Mesendoderm (in vitro differentiated cells): ENCODE data around the gene CLDN8.

ENCODE experiments used
- DNase-seq: peaks from one replicate; pipeline ENCODE4 v3.0.0; 2013
- H2AK5ac ChIP-seq: 2 replicates; pipeline ENCODE4 v1.6.1; 2013; ENCODE audit warnings: low read length, inconsistent platforms
- H2BK120ac ChIP-seq: 2 replicates; pipeline ENCODE4 v1.6.1; 2013; ENCODE audit warnings: low read depth, mild to moderate bottlenecking, low read length, moderate library complexity, mixed read lengths
- H2BK15ac ChIP-seq: replicated peaks from 2 replicates; pipeline ENCODE4 v1.6.1; 2013; ENCODE audit warnings: low read depth, mild to moderate bottlenecking, moderate library complexity
- H2BK5ac ChIP-seq: 2 replicates; pipeline ENCODE4 v1.6.1; 2013; ENCODE audit warnings: low read length, inconsistent platforms
- H3K18ac ChIP-seq: 2 replicates; pipeline ENCODE4 v1.6.1; 2013; ENCODE audit warnings: mild to moderate bottlenecking, low read length, mixed read lengths
- H3K23ac ChIP-seq: one replicate; pipeline ENCODE4 v1.6.1; 2013; ENCODE audit warnings: low read length
- H3K27ac ChIP-seq: 2 replicates; pipeline ENCODE4 v1.5.1; 2013; ENCODE audit warnings: low read depth, mild to moderate bottlenecking, inconsistent platforms, low read length, moderate library complexity
- H3K27me3 ChIP-seq: 2 replicates; pipeline ENCODE4 v1.6.1; 2013; ENCODE audit warnings: low read length, control low read depth, mild to moderate bottlenecking, inconsistent platforms; ENCODE audit not compliant: insufficient read depth, poor library complexity
- H3K36me3 ChIP-seq: 2 replicates; pipeline ENCODE4 v1.6.1; 2013; ENCODE audit warnings: low read length, inconsistent platforms; ENCODE audit not compliant: control insufficient read depth, insufficient read depth
- H3K4ac ChIP-seq: one replicate; pipeline ENCODE4 v1.6.1; 2013; ENCODE audit warnings: low read depth, mild to moderate bottlenecking, low read length, moderate library complexity
- H3K4me1 ChIP-seq: 2 replicates; pipeline ENCODE4 v1.6.1; 2013; ENCODE audit warnings: low read depth, low read length, inconsistent platforms; ENCODE audit not compliant: control insufficient read depth
- H3K4me2 ChIP-seq: 2 replicates; pipeline ENCODE4 v1.6.1; 2013; ENCODE audit warnings: low read length
- H3K4me3 ChIP-seq: 2 replicates; pipeline ENCODE4 v1.5.1; 2013; ENCODE audit warnings: mild to moderate bottlenecking, low read length
- H3K56ac ChIP-seq: one replicate; pipeline ENCODE4 v1.6.1; 2013; ENCODE audit warnings: low read length
- H3K79me1 ChIP-seq: 2 replicates; pipeline ENCODE4 v1.6.1; 2013; ENCODE audit warnings: low read length, inconsistent platforms
- H3K79me2 ChIP-seq: 2 replicates; pipeline ENCODE4 v1.6.1; 2013; ENCODE audit warnings: mild to moderate bottlenecking, low read length; ENCODE audit not compliant: control insufficient read depth, insufficient read depth
- H3K9ac ChIP-seq: 2 replicates; pipeline ENCODE4 v1.6.1; 2013; ENCODE audit warnings: low read length, inconsistent platforms
- H4K5ac ChIP-seq: one replicate; pipeline ENCODE4 v1.6.1; 2013; ENCODE audit warnings: low read length
- H4K8ac ChIP-seq: one replicate; pipeline ENCODE4 v1.6.1; 2013; ENCODE audit warnings: low read depth, mild to moderate bottlenecking, control low read depth, low read length, moderate library complexity
- WGBS: extraction: QIAGEN DNeasy Blood & Tissue Kit; methylation state at CpG from one replicate; pipeline ENCODE4 v1.1.7; 2013; ENCODE audit warnings: low lambda C conversion rate, missing lambda C conversion rate; ENCODE audit not compliant: insufficient coverage; ENCODE audit errors: extremely low coverage; 5-methylcytosine and 5-hydroxymethylcytosine counted together

CLDN8 gene

GRCh38 chr21:30223596-30223995 is 7.7 kb upstream of the CLDN8 start:
- Histone ChIP-seq H2BK15ac (no peak overlapping the region), H3K9ac (no peak overlapping the region), H3K79me2 (no peaks in the 10 kb centered on the region), H3K4me2 (no peak overlapping the region), H3K23ac (no peak overlapping the region), H3K36me3 (no peaks in the 10 kb centered on the region), H3K79me1 (no peaks in the 10 kb centered on the region), H3K27ac (no peak overlapping the region), H3K18ac (no peak overlapping the region), H3K27me3 (no peaks in the 10 kb centered on the region), H3K4ac (no peak overlapping the region), H2BK5ac (no peak overlapping the region), H4K8ac (no peak overlapping the region), H4K5ac (no peak overlapping the region), H3K56ac (no peak overlapping the region), H3K4me3 (no peak overlapping the region), H3K4me1 (no peaks in the 10 kb centered on the region), H2AK5ac (no peak overlapping the region), H2BK120ac (no peak overlapping the region)
- WGBS: no CpG with 5 or more reads among the region's 2 CpGs
- DNase-seq: no peak

DNA sequence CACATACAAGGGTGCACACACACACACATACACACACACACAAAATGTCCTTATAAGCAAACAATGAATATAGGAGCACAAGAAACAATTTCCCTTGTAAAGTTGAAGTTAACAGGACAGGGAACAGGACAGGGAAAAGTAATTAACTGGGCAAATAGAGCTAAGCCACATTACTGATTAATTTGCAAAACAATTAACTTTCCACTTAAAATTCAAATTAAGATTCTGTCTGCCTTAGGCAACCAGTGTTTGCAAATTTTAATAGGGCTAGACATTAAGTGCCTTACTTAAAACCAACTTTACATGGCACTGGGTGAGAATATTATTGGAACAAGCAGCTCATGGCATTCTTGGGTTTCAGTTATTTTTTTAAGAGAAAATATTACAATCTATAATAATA is 6.8 kb upstream of the CLDN8 start:
- no peak overlapping the region for H3K4me2 ChIP-seq
- H3K27me3 ChIP-seq: no peaks in the 10 kb centered on the region
- no peak overlapping the region for H3K9ac ChIP-seq
- H3K36me3 ChIP-seq: no peaks in the 10 kb centered on the region
- no peak overlapping the region for H2BK120ac ChIP-seq
- H3K23ac ChIP-seq: no peak overlapping the region
- H4K5ac ChIP-seq: no peak overlapping the region
- H2AK5ac ChIP-seq: no peak overlapping the region
- no peak overlapping the region for H3K18ac ChIP-seq
- H3K56ac ChIP-seq: no peak overlapping the region
- no peak overlapping the region for H2BK15ac ChIP-seq
- H2BK5ac ChIP-seq: no peak overlapping the region
- H3K27ac ChIP-seq: no peak overlapping the region
- H3K4me3 ChIP-seq: no peak overlapping the region
- no peak for DNase-seq
- H3K79me1 ChIP-seq: no peaks in the 10 kb centered on the region
- H4K8ac ChIP-seq: no peak overlapping the region
- H3K4ac ChIP-seq: no peak overlapping the region
- no peaks in the 10 kb centered on the region for H3K4me1 ChIP-seq
- H3K79me2 ChIP-seq: no peaks in the 10 kb centered on the region

- Histone ChIP-seq H4K8ac (no peak overlapping the region), H3K4ac (no peak overlapping the region), H3K56ac (no peak overlapping the region), H3K27ac (no peak overlapping the region), H3K23ac (no peak overlapping the region), H3K79me2 (no peaks in the 10 kb centered on the region), H2BK5ac (no peak overlapping the region), H2BK120ac (no peak overlapping the region), H3K18ac (no peak overlapping the region), H3K4me1 (no peaks in the 10 kb centered on the region), H3K36me3 (no peaks in the 10 kb centered on the region), H3K9ac (no peak overlapping the region), H3K27me3 (no peaks in the 10 kb centered on the region), H3K4me3 (no peak overlapping the region), H2BK15ac (no peak overlapping the region), H4K5ac (no peak overlapping the region), H3K4me2 (no peak overlapping the region), H3K79me1 (no peaks in the 10 kb centered on the region), H2AK5ac (no peak overlapping the region)
- no CpG with 5 or more reads among the region's 1 CpG for WGBS
- DNase-seq: no peak
These were observed 4.8 kb downstream of the CLDN8 start for GRCh38 chr21:30211071-30211470.

DNA sequence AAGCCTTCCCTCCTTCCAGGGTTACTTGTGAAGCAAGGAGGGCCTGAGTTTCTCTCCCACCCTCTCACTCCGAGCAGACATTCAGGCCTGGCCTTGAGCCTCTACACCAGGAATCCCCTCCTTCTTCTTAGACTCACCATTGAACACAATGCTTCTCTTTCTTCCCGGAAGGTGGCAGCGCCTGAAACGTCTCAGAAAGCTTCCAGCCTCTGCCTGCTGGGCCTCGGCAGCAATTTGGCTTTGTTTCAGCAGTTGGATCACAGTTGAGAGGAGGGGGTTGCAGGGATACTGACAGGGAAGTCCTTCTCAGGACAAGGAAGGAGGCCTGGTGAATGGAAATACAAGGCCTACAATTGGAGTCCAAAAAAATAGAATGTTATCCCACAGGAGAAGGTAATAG is 6.3 kb downstream of the CLDN8 start:
- Histone ChIP-seq H4K8ac (no peak overlapping the region), H3K27ac (no peak overlapping the region), H3K18ac (no peak overlapping the region), H3K23ac (no peak overlapping the region), H3K4me3 (no peak overlapping the region), H4K5ac (no peak overlapping the region), H3K79me2 (no peaks in the 10 kb centered on the region), H3K36me3 (no peaks in the 10 kb centered on the region), H2BK120ac (no peak overlapping the region), H3K27me3 (no peaks in the 10 kb centered on the region), H2BK15ac (no peak overlapping the region), H3K79me1 (no peaks in the 10 kb centered on the region), H3K4me1 (no peaks in the 10 kb centered on the region), H3K9ac (no peak overlapping the region), H2BK5ac (no peak overlapping the region), H3K4me2 (no peak overlapping the region), H2AK5ac (no peak overlapping the region), H3K56ac (no peak overlapping the region), H3K4ac (no peak overlapping the region)
- no CpG with 5 or more reads among the region's 5 CpGs for WGBS
- peak; percentile 40 for DNase-seq

DNA sequence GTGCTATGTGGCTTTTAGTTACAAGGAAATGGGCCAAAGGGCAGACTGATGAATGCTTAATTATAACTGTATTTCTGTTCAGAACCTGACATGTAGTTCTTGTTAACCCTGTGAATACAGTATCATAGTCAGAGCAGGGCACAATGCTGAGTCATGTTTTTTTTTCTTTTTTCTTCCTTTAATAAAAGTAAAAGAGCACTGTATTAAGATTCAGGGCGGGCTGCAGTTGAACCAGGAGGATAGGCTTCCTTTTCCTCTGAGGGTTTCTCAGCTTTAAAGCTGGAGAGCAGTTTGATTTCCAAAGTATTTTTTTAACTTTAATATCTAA is 8.7 kb downstream of the CLDN8 start:
- H3K18ac ChIP-seq: no peak overlapping the region
- H3K4me3 ChIP-seq: no peak overlapping the region
- H4K8ac ChIP-seq: no peak overlapping the region
- H3K56ac ChIP-seq: no peak overlapping the region
- no peak overlapping the region for H4K5ac ChIP-seq
- no peak overlapping the region for H3K4me2 ChIP-seq
- no peaks in the 10 kb centered on the region for H3K4me1 ChIP-seq
- no peaks in the 10 kb centered on the region for H3K79me2 ChIP-seq
- H3K36me3 ChIP-seq: no peaks in the 10 kb centered on the region
- no peak overlapping the region for H3K9ac ChIP-seq
- no peak overlapping the region for H2BK5ac ChIP-seq
- no CpG with 5 or more reads among the region's 1 CpG for WGBS
- no peak overlapping the region for H3K27ac ChIP-seq
- no peaks in the 10 kb centered on the region for H3K27me3 ChIP-seq
- H3K4ac ChIP-seq: no peak overlapping the region
- no peak for DNase-seq
- no peak overlapping the region for H2BK15ac ChIP-seq
- H3K23ac ChIP-seq: no peak overlapping the region
- no peaks in the 10 kb centered on the region for H3K79me1 ChIP-seq
- no peak overlapping the region for H2AK5ac ChIP-seq
- no peak overlapping the region for H2BK120ac ChIP-seq

DNA sequence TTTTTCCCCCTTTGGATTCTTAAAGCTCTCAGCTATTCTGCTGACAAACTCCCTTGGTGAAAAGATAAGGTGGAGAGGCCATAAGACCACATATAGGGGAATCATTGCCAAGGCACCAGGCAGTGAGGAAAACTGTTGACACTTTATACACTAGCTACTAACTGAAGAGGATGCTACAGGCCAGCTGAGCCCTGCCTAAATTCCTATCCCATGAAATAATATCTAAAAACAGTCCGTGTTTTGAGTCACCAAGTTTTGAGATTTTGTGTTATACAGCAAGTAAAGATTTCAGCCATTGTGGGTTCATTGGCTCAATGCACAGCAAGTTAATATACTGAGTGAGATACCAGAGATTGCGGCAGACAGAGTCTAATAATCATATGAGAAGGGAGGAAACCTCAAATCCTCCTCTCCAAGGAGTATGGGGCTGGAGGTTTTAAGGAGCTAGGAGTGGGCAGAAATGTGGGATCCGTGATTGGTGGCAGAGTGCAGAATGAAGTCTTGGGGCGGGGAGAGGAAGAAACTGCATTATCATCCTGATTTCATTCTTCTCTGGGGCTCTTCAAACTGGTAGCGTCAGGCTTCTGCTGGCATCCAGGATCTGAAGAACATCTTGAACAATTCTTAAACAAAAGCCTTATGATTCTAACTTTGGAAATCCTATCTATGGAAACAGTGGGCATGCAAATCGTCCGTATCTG is 9.2 kb downstream of the CLDN8 start:
- Histone ChIP-seq H3K36me3 (no peaks in the 10 kb centered on the region), H2BK5ac (no peak overlapping the region), H3K9ac (no peak overlapping the region), H3K4me2 (no peak overlapping the region), H3K79me1 (no peaks in the 10 kb centered on the region), H3K27ac (no peak overlapping the region), H3K79me2 (no peaks in the 10 kb centered on the region), H4K5ac (no peak overlapping the region), H2BK15ac (no peak overlapping the region), H3K4me3 (no peak overlapping the region), H4K8ac (no peak overlapping the region), H2AK5ac (no peak overlapping the region), H3K23ac (no peak overlapping the region), H3K18ac (no peak overlapping the region), H3K56ac (no peak overlapping the region), H2BK120ac (no peak overlapping the region), H3K4me1 (no peaks in the 10 kb centered on the region), H3K27me3 (no peaks in the 10 kb centered on the region), H3K4ac (no peak overlapping the region)
- DNase-seq: peak; percentile 32
- WGBS: no CpG with 5 or more reads among the region's 7 CpGs
